HepG2 (cell line): ENCODE results near the gene NEMF. TPM values are rescaled to one million over a fixed set of nuclear protein-coding genes. Genes with fewer than 3 reads are reported as not detected.

Experiments
- ASH2L ChIP-seq: fragments of 300-600, 200-600 bp; sonication (generic); IDR thresholded peaks from 2 replicates; pipeline ENCODE4 v1.7.0; 2017; ENCODE audit warnings: low read depth, mild to moderate bottlenecking, moderate library complexity, mixed read lengths, low read length; ENCODE audit not compliant: insufficient read length
- CBX5 ChIP-seq: sonication (generic); formaldehyde crosslinking; IDR thresholded peaks from 2 replicates; pipeline ENCODE4 v1.4.0; 2020; ENCODE audit warnings: missing genetic modification reagents, borderline replicate concordance
- GATA4 ChIP-seq: sonication (generic); IDR thresholded peaks from 2 replicates; pipeline ENCODE4 v1.6.1; 2016; ENCODE audit warnings: antibody characterized with exemption, low read depth, borderline replicate concordance
- HNRNPL ChIP-seq: fragments of 200-400 bp; formaldehyde crosslinking; IDR thresholded peaks from 2 replicates; pipeline ENCODE4 v1.6.1; 2017; ENCODE audit warnings: mild to moderate bottlenecking, low read depth, low read length
- LCORL ChIP-seq, 2 experiments: fragments of 450-650 bp in 1 of 2; sonication (generic) in 1 of 2; formaldehyde crosslinking in 1 of 2; IDR thresholded peaks; 2 replicates each; pipeline versions ENCODE4 v1.5.0 to v1.6.1; 2017 to 2020; ENCODE audit warnings: antibody characterized with exemption in 1 of 2, missing genetic modification reagents in 1 of 2
- MIXL1 ChIP-seq: IDR thresholded peaks from 2 replicates; pipeline ENCODE4 v1.6.1; 2016
- RAD51 ChIP-seq: fragments of 450-650 bp; IDR thresholded peaks from 2 replicates; pipeline ENCODE4 v1.6.1; 2016; ENCODE audit warnings: borderline replicate concordance
- SNAPC2 ChIP-seq: sonication (generic); formaldehyde crosslinking; IDR thresholded peaks from 2 replicates; pipeline ENCODE4 v1.8.1; 2022; ENCODE audit warnings: mild to moderate bottlenecking, missing genetic modification reagents
- SP140L ChIP-seq: sonication (generic); formaldehyde crosslinking; IDR thresholded peaks from 2 replicates; pipeline ENCODE4 v1.4.0; 2020; ENCODE audit warnings: missing genetic modification reagents, borderline replicate concordance
- ZC3H13 ChIP-seq: sonication (generic); formaldehyde crosslinking; IDR thresholded peaks from 2 replicates; pipeline ENCODE4 v1.8.1; 2023; ENCODE audit warnings: mild to moderate bottlenecking, missing genetic modification reagents, moderate library complexity
- ZNF121 ChIP-seq: sonication (generic); formaldehyde crosslinking; IDR thresholded peaks from 2 replicates; pipeline ENCODE4 v1.5.0; 2020; ENCODE audit warnings: mild to moderate bottlenecking, missing genetic modification reagents
- ZNF138 ChIP-seq: sonication (generic); formaldehyde crosslinking; IDR thresholded peaks from 2 replicates; pipeline ENCODE4 v1.5.0; 2020; ENCODE audit warnings: mild to moderate bottlenecking, low read depth, missing genetic modification reagents
- ZNF543 ChIP-seq: sonication (generic); formaldehyde crosslinking; IDR thresholded peaks from 2 replicates; pipeline ENCODE4 v1.4.0; 2020; ENCODE audit warnings: mild to moderate bottlenecking, missing genetic modification reagents
- ZNF552 ChIP-seq: sonication (generic); formaldehyde crosslinking; IDR thresholded peaks from 2 replicates; pipeline ENCODE4 v1.9.0; 2022; ENCODE audit warnings: missing genetic modification reagents, mild to moderate bottlenecking, borderline replicate concordance
- ZNF670 ChIP-seq: sonication (generic); formaldehyde crosslinking; IDR thresholded peaks from 2 replicates; pipeline ENCODE4 v1.8.0; 2022; ENCODE audit warnings: mild to moderate bottlenecking, missing genetic modification reagents, borderline replicate concordance
- polyA plus RNA-seq, 8 experiments: library from polyadenylated mRNA; depleted of rRNA in 3 of 8; stranded (reverse) in 7 of 8; unstranded in 1 of 8; fragments of >200 nt; fragmentation: Illumina TruSeq in 4 of 8; extraction: Trizol in 4 of 8; gene quantifications; 2 replicates each; pipeline versions ENCODE4 v1.2.1 to v1.2.3, GENCODE V29; 2011 to 2016; ENCODE audit warnings: low read depth in 4 of 8, missing spikeins in 1 of 8, mixed read lengths in 1 of 8; ENCODE audit not compliant: insufficient read depth in 1 of 8
- total RNA-seq, 5 experiments: library from RNA; depleted of rRNA; stranded (reverse); fragments of >200 nt; fragmentation: Illumina TruSeq; extraction: Trizol; gene quantifications; 2 replicates each; pipeline ENCODE4 v1.2.3, GENCODE V29; 2016; ENCODE audit warnings: low read depth in 1 of 5
- TF ChIP-seq, protein P1 (sequence below): sonication (generic); formaldehyde crosslinking; IDR thresholded peaks from 2 replicates; pipeline ENCODE4 v1.4.0; 2020; ENCODE audit warnings: mild to moderate bottlenecking, missing genetic modification reagents
- TF ChIP-seq, protein P2 (sequence below): sonication (generic); formaldehyde crosslinking; IDR thresholded peaks from 2 replicates; pipeline ENCODE4 v1.4.0; 2020; ENCODE audit warnings: mild to moderate bottlenecking, missing genetic modification reagents
- TF ChIP-seq, protein P3 (sequence below): sonication (generic); formaldehyde crosslinking; IDR thresholded peaks from 2 replicates; pipeline ENCODE4 v1.5.0; 2020; ENCODE audit warnings: missing genetic modification reagents, mild to moderate bottlenecking, borderline replicate concordance
- TF ChIP-seq, protein P4 (sequence below): sonication (generic); formaldehyde crosslinking; IDR thresholded peaks from 2 replicates; pipeline ENCODE4 v1.4.0; 2020; ENCODE audit warnings: missing genetic modification reagents, borderline replicate concordance
- TF ChIP-seq, protein P5 (sequence below): sonication (generic); formaldehyde crosslinking; IDR thresholded peaks from 2 replicates; pipeline ENCODE4 v1.8.0; 2022; ENCODE audit warnings: low read depth, missing genetic modification reagents

Gene NEMF
- total and polyA plus RNA-seq, 2 of the 13 experiments (the other 11 are each of a cell fraction or from before 2014, with no cell fraction given): 21.3 to 57.9 TPM

DNA sequence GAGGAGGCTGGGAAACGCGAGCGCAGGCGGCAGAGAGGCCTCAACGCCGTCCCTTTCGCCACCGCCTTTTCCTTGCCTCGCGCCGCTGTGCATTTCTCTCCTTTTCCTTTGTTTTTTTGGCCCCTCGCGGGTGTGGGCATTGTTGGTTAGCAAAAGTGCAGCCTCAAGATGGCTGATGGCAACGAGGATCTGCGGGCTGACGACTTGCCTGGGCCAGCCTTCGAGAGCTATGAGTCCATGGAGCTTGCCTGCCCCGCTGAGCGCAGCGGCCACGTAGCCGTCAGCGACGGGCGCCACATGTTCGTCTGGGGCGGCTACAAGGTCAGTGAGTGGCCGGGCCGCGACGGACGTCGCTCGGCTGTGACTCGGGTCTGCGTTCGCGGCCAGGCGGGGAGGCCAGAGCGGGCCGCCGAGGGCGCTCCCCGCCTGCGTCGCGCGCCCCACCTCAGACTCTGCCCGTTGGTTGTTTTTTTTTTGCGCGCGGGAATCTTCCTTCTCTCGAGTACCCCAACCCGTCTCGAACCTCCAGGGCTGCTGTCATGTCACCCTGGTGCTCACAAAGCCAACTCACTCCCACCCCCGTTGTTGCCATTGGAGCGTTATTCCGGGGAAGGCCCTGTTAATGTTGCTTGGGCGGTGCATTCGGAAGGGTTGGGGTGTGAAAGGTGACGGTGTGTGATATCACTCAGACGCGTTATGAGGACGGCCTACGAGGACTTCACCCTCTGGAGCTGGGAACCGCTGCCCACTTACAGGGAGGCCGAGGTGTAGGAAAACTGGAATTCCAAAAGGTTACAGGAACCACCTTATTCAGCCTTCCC lies 84.1 kb downstream of the NEMF start (continued):
- TF ChIP-seq, protein P1, sequence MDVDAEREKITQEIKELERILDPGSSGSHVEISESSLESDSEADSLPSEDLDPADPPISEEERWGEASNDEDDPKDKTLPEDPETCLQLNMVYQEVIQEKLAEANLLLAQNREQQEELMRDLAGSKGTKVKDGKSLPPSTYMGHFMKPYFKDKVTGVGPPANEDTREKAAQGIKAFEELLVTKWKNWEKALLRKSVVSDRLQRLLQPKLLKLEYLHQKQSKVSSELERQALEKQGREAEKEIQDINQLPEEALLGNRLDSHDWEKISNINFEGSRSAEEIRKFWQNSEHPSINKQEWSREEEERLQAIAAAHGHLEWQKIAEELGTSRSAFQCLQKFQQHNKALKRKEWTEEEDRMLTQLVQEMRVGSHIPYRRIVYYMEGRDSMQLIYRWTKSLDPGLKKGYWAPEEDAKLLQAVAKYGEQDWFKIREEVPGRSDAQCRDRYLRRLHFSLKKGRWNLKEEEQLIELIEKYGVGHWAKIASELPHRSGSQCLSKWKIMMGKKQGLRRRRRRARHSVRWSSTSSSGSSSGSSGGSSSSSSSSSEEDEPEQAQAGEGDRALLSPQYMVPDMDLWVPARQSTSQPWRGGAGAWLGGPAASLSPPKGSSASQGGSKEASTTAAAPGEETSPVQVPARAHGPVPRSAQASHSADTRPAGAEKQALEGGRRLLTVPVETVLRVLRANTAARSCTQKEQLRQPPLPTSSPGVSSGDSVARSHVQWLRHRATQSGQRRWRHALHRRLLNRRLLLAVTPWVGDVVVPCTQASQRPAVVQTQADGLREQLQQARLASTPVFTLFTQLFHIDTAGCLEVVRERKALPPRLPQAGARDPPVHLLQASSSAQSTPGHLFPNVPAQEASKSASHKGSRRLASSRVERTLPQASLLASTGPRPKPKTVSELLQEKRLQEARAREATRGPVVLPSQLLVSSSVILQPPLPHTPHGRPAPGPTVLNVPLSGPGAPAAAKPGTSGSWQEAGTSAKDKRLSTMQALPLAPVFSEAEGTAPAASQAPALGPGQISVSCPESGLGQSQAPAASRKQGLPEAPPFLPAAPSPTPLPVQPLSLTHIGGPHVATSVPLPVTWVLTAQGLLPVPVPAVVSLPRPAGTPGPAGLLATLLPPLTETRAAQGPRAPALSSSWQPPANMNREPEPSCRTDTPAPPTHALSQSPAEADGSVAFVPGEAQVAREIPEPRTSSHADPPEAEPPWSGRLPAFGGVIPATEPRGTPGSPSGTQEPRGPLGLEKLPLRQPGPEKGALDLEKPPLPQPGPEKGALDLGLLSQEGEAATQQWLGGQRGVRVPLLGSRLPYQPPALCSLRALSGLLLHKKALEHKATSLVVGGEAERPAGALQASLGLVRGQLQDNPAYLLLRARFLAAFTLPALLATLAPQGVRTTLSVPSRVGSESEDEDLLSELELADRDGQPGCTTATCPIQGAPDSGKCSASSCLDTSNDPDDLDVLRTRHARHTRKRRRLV: no peak
- TF ChIP-seq, protein P2, sequence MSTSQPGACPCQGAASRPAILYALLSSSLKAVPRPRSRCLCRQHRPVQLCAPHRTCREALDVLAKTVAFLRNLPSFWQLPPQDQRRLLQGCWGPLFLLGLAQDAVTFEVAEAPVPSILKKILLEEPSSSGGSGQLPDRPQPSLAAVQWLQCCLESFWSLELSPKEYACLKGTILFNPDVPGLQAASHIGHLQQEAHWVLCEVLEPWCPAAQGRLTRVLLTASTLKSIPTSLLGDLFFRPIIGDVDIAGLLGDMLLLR (CRISPR knock-in tag): no peak
- TF ChIP-seq SP140L (CRISPR knock-in tag) (no peak), SNAPC2 (CRISPR knock-in tag) (peak; percentile 32; the same call in 1 of the 2 replicates), HNRNPL (0 out of 2 replicates have a peak, but pooled peaks have one; percentile 22), GATA4 (no peak), ZNF543 (CRISPR knock-in tag) (no peak), LCORL (IDR thresholded peaks at IDR 0.05) (no peak), LCORL (CRISPR knock-in tag; IDR thresholded peaks at IDR 0.05) (no peak), RAD51 (no peak), MIXL1 (CRISPR knock-in tag) (no peak), ZNF552 (no peak), ZNF138 (CRISPR knock-in tag) (0 out of 2 replicates have a peak, but pooled peaks have one; percentile 71), ASH2L (peak; percentile 4), ZNF670 (peak; percentile 43; the same call in 1 of the 2 replicates), ZNF121 (CRISPR knock-in tag) (no peak), ZC3H13 (CRISPR knock-in tag) (peak; percentile 65; the same call in 1 of the 2 replicates), CBX5 (CRISPR knock-in tag) (0 out of 2 replicates have a peak, but pooled peaks have one; percentile 13)
- TF ChIP-seq, protein P3, sequence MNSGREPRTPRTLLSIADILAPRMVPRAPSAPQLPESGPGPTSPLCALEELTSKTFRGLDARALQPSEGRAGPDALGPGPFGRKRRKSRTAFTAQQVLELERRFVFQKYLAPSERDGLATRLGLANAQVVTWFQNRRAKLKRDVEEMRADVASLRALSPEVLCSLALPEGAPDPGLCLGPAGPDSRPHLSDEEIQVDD (CRISPR knock-in tag): no peak
- TF ChIP-seq, protein P4, sequence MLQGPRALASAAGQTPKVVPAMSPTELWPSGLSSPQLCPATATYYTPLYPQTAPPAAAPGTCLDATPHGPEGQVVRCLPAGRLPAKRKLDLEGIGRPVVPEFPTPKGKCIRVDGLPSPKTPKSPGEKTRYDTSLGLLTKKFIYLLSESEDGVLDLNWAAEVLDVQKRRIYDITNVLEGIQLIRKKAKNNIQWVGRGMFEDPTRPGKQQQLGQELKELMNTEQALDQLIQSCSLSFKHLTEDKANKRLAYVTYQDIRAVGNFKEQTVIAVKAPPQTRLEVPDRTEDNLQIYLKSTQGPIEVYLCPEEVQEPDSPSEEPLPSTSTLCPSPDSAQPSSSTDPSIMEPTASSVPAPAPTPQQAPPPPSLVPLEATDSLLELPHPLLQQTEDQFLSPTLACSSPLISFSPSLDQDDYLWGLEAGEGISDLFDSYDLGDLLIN (CRISPR knock-in tag): no peak
- TF ChIP-seq, protein P5, sequence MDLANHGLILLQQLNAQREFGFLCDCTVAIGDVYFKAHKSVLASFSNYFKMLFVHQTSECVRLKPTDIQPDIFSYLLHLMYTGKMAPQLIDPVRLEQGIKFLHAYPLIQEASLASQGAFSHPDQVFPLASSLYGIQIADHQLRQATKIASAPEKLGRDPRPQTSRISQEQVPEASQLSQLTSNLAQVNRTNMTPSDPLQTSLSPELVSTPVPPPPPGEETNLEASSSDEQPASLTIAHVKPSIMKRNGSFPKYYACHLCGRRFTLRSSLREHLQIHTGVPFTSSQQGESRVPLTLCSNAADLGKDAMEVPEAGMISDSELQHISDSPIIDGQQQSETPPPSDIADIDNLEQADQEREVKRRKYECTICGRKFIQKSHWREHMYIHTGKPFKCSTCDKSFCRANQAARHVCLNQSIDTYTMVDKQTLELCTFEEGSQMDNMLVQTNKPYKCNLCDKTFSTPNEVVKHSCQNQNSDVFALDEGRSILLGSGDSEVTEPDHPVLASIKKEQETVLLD (CRISPR knock-in tag): no peak; the same call in 1 of the 2 replicates
